HG02852 (cell line): ENCODE data around the gene SLC43A2.
"Not testable (repeated sequence)": the region's sequence is repeated elsewhere in the genome, so short reads cannot be mapped to it uniquely, and the experiment has no call there.

Experiments
- ATAC-seq: cut with Tn5 transposase; IDR thresholded peaks from one replicate; pipeline ENCODE4 v1.9.1; 2021; ENCODE audit warnings: mild to moderate bottlenecking, moderate library complexity; ENCODE audit not compliant: unreplicated experiment

Gene SLC43A2

DNA sequence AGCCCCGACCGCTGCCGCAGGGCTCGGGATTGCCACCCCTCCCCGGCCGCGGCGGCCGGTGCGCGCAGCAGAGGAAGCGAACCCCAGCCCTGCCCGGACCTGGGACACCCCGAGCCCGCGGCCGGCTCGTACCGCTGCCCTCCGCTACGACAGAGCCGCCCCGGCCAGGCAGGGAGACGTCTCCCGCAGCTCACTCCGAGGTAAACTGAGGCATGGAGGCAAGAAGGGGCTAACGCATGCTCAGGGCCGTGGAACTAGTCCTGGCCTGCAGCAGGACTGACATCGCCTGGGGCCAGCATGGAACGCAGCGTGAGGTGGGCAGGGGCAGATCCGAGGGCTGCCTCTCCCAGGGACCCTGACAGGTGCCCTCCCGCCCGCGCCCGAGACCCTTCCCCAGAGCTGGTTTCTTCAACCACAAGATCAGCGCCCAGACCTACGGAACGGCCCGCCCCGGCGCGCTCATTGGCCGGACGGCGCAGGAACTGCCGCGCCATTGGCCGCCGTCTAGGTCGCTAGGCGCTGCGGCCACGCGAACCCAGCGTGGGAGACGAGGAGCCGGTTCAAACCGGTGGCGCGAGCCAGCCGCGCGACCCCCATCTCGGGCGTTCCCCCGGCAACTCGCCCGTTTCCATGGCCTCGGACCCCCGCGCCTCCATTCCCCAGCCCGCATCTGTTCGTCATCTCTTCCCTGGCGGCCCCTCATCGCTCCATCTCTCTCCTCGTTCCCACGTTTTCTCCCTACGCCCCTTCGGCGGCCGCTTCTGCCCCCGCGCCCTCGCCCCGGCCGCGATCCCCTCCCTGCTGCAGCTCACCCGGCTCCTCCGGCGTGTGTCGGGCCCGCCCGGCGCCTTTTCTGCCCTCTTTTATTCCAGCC, at the start of gene SLC43A2:
Gene SLC43A2 (minus strand): TSS at position 853 of the 874 bp plus-strand sequence. CDS start 960 bp downstream, outside the sequence.
- ATAC-seq = peak; percentile 47

DNA sequence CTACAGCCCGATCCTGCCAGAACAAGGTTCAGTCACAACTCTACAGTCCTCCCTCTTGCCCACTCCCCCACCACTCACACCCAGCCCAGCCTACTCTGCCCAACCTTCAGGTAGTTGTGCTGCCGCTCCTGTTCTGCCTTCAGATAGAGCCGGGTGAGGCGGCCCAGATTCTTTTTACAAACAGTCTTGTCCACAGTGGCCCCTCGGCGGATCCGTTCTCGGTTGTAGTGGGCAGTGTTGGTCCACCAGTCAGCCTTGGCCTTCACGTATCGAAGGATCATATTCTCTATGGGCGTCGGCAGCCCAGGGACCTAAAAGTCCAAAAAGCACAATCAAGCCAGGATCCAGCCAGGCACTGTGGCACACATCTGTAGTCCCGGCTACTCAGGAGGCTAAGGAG, 47.8 kb upstream of the SLC43A2 start:
- ATAC-seq = no peak

DNA sequence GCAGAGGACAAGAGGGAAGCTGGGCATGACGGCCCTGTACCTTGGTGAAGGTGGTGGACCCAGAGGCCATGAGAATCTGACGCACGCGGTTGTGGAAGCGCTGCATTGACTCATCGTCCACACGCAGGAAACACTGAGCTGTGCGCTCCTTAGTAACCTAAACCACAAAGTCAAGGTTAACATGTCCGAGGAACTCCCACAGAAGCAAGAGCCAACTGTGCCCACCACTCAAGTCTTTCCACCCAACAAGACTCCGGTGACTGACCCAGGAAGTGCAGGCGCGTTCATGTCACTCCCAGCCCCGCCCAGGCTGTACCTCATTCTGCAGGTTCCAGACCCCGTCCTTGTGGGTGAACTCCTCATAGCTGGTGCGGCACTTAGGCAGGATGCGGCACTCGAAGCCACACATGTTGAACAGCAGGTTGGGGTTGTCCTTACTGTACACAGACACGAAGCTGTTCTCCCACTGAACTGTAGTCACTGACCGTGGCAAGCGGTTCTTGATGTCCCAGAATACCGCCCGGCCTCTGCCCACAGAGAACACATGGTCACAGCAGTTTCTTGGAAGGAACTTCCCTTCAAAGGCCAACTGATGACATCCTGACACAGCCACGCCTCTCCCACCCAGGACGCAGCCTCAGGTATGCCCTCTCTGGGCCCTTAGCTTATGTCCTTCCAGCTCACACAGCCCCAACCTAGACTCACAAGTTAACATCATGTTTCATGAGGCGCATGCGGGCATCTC, 44.6 kb upstream of the SLC43A2 start:
- no peak for ATAC-seq

DNA sequence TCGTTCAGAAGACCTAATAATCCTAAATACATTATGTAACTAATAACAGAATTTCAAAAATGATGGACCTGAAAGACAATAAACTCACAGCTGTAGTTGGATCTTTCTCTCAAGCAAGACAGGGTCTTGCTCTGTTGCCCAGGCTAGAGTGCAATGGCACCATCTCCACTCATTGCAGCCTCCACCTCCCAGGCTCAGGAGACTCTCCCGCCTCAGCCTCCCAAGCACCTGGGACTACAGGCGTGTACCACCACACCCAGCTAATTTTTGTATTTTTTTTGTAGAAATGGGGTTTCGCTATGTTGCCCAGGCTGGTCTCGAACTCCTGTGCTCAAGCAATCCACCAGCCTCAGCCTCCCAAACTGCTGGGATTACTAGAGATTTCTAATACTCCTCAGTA, 35.3 kb upstream of the SLC43A2 start:
- not testable (repeated sequence) for ATAC-seq

DNA sequence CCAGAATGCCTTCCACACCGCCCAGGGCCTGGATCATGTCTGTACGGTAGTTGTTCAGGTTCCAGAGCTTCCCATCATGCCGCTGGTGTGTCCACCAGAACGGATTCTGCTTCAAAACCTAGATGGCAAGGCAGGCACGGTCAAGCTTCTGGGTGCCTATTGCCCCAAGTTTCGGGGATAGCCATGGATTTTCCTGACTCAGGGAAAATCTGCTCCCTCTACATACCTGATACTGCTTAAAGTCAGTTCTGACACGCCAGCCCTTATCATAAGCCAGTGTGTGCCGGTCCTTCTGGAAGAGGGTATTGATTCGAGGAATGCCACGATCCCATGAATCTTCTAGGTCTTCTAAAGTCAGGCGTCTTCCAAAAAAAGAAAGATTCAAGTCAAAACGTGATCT, 32.4 kb upstream of the SLC43A2 start:
- ATAC-seq = no peak

DNA sequence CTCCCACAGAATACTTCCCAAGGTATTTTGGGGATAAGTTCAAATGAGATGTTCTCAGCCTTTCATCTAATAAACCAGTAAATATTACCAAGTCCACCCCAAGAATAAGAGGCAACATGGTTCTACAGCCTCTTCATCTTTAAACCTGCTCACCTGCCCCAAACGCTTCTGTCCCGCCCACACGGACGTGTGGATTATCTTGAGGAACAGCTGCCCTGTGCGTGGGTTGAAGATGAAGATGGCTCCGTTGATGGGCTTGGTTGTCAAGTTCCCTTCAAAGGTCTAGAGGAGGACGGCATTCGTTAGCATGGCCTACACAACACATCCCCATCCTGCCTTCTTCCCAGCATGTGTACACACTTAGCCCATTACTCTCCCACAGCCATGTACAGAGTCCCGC, 29.5 kb upstream of the SLC43A2 start:
- no peak for ATAC-seq

DNA sequence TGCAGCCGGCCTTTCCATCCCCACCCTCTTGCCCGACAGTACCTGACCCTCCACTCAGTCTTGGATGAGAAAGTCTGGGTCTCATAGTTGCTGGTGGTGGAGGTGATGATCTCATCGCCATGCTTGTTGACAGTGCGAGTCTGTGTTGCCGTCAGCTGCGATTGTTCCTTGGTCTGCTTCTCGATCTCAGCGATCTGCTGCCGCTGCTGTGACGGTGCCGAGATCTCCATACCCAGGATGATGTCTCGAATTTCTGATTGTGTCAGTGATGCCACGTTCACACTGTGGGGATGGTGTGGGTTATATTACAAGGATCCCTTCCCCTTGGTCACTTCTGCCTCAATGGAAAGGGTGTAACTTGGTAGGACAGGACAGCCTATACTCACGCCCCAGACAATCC, 25.1 kb upstream of the SLC43A2 start:
- ATAC-seq = no peak

DNA sequence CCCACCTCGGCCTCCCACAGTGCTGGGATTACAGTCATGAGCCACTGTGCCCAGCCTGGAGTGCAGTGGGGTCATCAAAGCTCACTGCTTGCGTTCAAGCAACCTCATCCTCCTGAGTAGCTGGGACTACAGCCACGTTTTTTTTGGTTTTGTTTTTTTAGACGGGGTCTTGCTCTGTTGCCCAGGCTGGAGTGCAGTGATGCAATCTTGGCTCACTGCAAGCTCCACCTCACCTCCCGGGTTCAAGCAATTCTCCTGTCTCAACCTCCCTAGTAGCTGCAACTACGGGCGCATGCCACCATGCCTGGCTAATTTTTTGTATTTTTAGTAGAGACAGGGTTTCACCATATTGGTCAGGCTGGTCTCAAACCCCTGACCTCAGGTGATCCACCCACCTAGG, 24.2 kb upstream of the SLC43A2 start:
- ATAC-seq = not testable (repeated sequence)

DNA sequence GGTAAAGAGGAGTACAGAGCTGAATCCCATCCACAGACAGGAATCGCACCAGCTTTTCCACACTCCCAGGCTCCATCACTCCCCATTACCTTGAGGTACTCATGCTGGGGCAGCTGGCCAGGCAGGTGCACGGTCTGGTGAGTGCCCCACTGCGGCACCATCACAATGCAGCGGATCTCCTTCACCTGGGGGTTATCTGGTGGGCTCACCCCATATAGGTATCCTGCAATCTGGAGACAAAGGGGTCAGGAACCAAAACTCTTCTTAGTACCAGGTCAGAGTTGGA, 22.9 kb upstream of the SLC43A2 start:
- no peak for ATAC-seq

DNA sequence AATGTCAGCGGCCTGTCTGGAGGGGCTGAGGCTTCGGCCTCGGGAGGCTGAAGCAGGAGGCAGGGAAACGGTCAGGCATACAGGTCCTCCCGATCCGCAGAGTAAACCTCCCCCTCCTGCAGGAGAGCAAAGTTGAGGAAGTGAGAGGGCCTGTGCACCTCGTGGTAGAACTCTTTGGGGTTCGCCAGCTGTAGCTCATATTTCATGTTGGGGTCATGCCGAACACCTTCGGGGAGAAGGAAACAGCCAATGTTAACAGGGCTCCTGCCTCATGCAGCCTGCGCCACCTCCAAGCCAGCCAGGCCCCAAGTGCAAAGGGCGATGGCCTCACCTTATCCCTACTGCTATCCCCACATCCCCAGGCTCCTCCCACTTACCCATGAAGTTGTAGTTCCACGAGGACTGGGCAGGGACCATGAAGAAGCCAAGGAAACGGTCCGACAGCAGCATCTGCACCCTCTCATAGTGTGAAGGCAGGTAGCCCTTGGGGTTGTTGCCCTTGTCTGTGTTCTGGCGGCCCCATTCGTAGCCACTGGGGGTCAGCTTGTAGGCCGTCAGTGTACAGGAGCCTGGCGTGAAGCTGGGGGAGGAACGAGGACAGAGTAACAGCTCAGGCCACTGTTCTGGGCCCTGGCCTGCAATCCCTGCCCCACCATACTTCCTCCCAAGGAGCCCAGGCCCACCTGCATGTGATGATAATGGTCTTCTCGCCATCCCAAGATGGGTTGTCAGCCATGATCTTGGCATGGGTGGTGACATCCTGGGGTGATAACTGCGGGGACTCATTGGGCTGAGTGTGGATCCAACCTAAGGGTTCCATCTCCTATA, 22.3 kb upstream of the SLC43A2 start:
- no peak for ATAC-seq

DNA sequence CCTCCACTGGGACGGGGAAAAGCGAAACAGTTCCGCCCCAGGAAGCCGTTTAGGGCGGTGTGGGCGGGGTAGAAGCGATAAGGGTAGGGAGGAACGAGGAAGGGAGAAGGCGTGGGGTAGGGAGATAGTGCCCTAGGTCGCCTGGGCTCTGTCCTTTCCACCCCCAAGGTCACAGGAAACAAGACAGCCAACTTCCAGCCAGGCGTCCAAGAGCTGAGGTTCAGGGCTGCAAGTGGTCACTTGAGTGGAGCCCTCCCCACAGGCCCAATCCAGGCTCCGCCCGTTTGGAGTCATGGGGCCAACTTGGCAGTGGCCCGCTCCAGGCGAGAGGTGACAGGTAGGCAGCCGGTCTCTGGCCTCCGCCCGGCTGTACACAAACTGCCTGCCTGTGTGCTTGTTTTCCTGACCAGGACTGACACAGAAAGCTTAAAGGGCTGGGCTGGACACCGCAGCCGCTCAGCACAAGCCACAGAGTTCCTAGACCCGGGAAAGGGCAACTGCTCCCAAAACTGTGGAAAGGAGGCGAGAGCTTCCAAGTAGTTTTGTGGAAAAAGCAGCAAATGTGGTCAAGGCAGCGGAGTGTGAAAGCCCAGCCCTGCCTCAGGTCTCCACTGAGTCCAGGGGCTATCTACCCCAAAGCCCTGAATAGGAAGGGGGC, 21.3 kb upstream of the SLC43A2 start, which contains the start of gene RILP:
Gene RILP (minus strand): TSS at position 23 of the 658 bp plus-strand sequence. CDS start 62 bp downstream, outside the sequence.
- ATAC-seq = peak; percentile 19

DNA sequence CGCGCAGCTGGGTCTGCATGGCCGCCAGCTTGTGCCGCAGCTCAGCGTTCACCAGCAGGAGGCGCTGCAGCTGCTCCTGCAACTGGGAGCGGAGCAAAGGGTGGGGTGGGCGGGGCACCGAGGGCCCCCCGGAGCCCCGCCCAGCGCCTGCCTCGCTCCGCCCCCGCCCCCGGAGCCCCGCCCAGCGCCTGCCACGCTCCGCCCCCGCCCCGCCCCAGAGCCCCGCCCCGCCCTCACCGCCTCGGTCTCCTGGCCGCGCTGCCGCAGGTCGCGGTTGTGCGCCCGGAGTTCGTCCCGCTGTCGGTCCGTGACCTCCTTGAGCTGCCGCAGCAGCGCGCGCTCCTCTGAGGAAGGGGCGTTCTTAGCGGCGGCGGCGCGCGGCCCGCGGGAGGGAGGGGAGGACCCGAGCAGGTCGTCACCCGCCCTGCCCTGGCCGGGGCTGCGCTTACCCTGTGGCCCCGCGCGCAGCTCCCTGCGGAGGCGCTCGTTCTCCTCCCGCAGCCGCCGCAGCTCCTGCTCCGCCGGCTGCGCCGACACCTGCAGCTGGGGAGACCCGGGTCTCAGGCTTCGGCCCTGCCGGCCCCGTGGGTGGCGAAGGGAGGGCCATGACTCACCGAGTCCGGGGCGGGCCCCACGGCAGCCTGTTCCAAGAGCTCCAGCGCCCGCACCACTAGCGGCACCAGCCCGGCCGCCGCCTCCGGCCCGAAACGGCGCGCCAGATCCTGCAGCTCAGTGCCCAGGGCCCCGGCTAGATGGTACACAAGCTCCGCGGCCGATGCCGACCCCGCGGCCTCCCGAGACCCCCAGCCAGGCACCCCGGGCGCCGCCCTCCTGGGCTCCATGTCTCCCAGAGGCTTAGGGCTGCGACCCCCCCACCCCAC, 20.6 kb upstream of the SLC43A2 start:
- ATAC-seq = peak; percentile 45

DNA sequence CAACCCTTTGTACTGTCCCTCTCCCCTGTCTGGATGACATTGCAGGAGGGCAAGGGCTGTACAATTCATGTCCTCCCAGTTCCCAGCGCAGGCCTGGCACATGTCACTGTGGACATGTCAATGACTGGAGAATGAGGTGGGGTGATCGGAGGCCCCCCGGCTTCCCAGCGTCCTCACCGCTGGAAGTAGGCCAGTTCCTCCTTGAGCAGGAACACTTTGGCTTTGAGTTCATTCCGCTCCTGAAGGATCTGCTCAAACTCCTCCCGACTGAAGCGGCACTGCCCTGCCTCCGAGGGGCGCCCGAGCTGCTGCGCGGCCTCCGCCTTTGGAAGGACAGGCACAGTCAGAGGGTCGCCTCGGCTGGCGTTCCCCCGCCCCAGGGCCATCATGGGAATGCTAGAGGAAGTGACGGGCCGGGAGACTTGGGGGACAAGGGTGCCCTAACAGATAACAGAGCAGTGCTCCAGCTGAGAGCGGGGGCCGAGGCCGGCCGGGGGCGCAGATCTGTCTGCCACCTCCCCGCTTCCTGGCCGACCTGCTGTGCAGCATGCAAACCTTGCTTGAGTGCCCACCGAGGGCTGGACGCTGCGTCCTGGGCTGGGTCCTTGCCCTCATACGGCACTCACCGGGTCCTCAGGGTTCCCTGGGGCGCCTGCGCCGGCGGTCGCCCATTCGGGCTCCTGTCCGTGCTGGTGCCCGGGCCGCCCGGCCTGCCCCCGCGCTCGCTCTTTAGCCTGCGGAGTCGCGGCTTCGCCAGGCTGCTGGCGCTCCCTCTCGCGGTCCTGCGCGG, 19.7 kb upstream of the SLC43A2 start:
- ATAC-seq = peak; percentile 48

DNA sequence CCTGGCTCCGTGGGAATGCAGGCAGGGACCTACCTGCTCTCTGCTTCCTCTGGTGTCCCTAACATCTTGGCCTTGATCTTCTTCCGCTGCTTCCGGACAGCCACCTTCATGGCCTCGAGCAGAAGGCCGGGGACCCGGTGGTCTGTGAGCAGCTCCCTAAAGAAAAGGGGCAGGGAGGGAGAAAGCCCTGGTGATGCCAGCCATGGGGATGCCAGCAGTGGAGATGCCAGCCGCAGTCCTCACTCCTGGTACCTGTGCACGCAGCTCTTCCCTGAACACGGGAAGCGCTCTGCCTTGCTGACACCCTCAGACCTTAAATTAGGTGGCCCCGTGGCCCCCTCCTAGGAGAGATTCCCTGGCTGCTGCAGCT, 19.2 kb upstream of the SLC43A2 start:
- no peak for ATAC-seq

DNA sequence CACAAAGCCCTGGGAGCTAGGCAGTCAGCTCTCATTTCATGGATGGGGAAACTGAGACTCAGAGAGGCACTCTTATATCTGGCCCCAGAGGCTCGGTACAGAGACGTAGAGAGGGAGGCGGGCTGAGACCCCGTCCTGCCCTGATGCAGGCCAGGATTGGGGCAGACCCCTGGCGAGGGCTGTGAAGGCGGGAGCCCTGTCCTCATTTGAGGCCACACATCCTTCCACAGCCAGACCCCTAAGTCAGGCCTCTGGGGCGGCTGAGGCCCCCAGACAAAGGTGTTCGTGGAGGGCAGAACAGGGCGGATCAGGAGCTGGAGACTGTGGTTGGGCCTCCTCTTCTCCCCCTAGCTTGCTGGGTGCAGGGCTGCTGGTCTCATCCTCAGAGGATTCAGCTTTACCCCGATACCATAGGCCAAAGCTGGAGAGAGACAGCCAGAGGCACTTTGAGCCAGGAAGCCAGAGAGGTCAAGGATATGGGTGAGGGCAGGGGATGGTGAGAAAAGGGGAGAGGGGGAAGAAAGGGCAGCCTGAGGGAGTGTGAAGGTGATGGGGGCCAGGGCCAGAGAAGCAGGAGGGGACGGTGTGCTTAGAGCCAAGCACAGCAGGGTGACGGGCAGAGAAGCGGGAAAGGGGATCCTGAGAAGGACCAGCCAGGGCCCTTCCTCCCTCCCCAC, 17.7 kb upstream of the SLC43A2 start:
- ATAC-seq = no peak

DNA sequence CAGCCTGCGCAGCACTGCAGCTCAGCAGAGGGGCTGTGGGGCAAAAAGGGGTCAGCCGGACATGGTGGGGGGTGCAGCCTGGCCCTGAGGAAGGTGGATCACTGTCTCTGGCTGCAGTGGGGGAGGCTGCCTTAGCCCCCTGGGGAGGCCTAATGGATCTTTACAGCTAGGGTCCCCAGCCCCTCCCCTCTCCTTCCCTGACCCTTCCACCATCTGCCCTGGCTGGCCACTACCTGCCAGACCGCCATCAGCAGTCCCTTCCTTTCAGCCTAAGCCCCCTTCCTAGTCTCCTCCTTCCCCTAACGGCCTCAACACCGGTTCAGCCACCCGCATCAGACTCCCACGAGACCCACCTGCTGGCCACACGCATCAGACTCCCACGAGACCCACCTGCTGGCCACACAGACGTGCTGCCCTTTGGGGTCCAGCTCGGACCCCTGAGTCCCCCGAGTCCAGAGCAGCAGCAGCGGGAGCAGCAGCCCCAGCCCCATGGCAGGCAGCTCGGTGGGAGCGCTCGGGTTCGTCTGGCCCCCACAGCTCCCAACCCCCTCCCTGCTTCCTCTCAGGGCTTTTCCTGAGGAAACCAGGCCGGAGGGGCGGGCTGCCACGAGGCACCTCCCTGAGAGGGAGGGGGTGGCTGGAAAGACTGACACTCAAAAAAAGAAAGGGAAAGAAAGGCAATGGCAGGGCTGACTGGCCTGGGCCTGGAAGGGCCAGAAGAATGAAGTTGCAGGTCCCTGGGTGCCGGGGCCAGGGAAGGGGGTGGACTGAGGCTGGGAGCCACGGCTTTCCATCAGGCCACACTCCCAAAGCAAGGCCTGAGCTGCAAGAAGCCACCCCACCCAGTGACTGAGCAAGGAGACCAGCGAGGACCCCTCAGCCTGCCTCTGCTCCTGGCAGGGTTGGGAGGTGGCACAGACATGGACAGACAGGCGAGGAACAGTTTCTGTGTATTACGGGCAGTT, 16.9 kb upstream of the SLC43A2 start, which contains the start of gene SCARF1:
Gene SCARF1 (minus strand): TSS at position 526 of the 965 bp plus-strand sequence. CDS start 35 bp downstream, at position 491.
- no peak for ATAC-seq

DNA sequence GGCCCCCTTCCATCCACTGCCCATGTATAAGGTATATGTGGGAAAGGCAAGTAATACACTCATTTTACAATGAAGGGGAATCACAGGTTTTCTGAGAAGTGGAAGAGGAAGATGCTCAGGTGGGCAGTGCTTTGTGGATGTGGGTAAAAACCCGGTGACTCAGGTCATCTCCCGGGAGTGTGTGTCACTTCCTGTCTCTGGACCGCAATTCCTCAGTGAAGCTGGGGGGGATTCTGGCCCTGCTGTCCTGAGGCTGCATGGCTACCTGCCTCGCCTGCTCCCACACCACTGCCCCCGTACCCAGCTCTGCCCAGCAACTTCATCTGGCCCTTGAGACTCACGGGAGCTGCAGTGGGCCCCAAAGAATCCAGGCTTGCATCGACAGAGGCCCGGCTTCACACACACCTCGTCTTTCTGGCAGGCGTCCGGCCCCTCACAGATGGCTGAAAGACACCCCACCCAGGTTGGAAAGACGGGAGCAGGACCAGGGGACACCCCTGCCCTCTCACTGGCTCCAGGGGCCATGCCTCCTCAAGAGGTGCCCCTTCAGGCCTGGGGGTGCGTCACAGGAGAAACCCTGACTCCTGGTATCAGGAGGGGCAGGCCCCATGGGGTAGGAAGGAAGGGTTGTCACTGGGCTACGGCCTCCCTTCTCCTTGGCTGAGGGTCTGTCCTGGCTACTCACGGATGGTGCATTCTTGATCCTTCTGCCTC, 16.0 kb upstream of the SLC43A2 start:
- no peak for ATAC-seq
